ENCODE data around the gene CDCA4. TPM values are rescaled to one million over a fixed set of nuclear protein-coding genes. Genes with fewer than 3 reads are reported as not detected.
A peak's percentile ranks its signal among the peaks of the same experiment; 100 is the strongest.

Gene CDCA4
- total RNA-seq, 1 experiment from 2014 or later, result 57.7 TPM

DNA sequence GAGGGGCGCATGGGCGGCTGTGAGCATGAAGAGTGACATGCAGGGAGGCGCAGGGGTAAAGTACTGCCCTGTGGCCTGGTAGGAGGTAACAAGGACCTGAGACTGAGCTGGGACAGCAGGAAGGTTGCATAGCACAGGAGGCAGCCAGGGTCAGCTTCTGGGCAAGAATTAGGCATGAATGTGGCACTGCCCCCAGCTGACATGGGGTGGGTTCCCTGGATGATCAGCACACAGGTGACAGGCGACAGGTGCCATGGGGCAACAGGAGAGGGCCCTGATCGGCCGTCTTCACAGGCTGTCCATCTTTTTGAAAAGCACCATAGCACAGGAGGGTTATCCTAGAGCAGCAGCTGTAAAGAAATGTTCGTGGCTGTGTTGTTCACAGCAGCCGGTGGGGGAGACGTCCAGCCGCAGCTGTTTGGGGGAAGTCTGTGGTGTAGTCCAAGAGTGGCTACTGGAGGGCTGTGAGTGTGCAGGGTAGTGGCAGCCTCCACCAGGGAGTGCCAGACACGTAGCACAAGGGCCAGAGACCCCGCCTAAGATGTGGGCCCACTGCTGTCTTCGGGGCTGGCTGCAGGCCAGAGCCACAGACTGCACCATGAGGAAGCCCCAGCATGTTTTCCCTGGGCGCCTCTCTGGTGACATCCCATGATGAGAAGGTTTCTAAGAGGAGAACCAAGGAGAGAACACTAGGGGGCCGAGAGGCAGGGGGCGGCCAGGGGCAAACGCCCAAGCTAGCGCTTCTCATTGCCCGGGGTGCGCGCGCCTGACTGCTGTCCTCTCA lies 26.9 kb downstream of the CDCA4 start:
- no peaks in the 10 kb centered on the region for H3K4me1 Mint-ChIP-seq
- Histone ChIP-seq H3K14ac (ENCODE audit: insufficient read depth, low read length) (no peak overlapping the region), H3K23me2 (ENCODE audit: insufficient read length, low read depth, low read length, poor library complexity, severe bottlenecking) (no peaks in the 10 kb centered on the region), H3K56ac (ENCODE audit: insufficient read length, low read depth, low read length) (no peak overlapping the region), H3K23ac (ENCODE audit: insufficient read length, low read depth, low read length) (no peak overlapping the region), H2AK5ac (ENCODE audit: insufficient read length, low read length) (no peak overlapping the region), H3K9ac (ENCODE audit: extremely low read depth, insufficient read length, low read length) (no peak overlapping the region), H4K91ac (ENCODE audit: insufficient read length, low read depth, low read length) (no peak overlapping the region), H4K8ac (replicated peaks; ENCODE audit: insufficient read length, low read depth, low read length) (no peak overlapping the region), H2AFZ (ENCODE audit: low read length) (no peak overlapping the region), H3K4me1 (ENCODE audit: insufficient read depth, low read length) (no peaks in the 10 kb centered on the region), H4K5ac (ENCODE audit: insufficient read length, low read depth, low read length) (no peak overlapping the region), H4K20me1 (ENCODE audit: control insufficient read depth, insufficient read depth, insufficient read length) (no peaks in the 10 kb centered on the region), H3K18ac (ENCODE audit: insufficient read length, low read depth, low read length) (no peak overlapping the region), H2BK12ac (ENCODE audit: insufficient read length, low read depth, low read length) (no peak overlapping the region), H3K9me3 (ENCODE audit: control insufficient read depth, low read depth, low read length) (no peaks in the 10 kb centered on the region), H3K4me2 (ENCODE audit: insufficient read depth, insufficient read length, low read length) (no peak overlapping the region), H3K79me2 (ENCODE audit: insufficient read depth, low read length) (no peaks in the 10 kb centered on the region), H3K79me1 (ENCODE audit: insufficient read depth, low read depth, low read length, poor library complexity, severe bottlenecking) (no peaks in the 10 kb centered on the region), H3K27me3 (ENCODE audit: insufficient read depth, low read length) (no peaks in the 10 kb centered on the region), H2BK5ac (ENCODE audit: insufficient read length, low read length) (no peak overlapping the region), H2BK15ac (ENCODE audit: low read depth, low read length) (no peak overlapping the region), H3T11ph (ENCODE audit: low read length) (no peak overlapping the region), H3K27ac (ENCODE audit: insufficient read length, low read depth, low read length) (no peak overlapping the region), H2BK120ac (ENCODE audit: low read depth, low read length, poor library complexity, severe bottlenecking) (no peak overlapping the region), H3K4ac (ENCODE audit: low read depth, low read length) (no peak overlapping the region), H2BK20ac (ENCODE audit: low read depth, low read length, poor library complexity, severe bottlenecking) (no peak overlapping the region)
- peak overlapping the region in 2 of 3 experiments; percentile 36 to 80; a peak in 1 of 7 replicates for H3K27ac Mint-ChIP-seq
- H3K4me3 Mint-ChIP-seq, result no peak overlapping the region
- DNase-seq, result no peak
- WGBS (ENCODE audit: extremely low coverage, insufficient read length, low lambda C conversion rate), result no CpG with 5 or more reads among the region's 22 CpGs
- H3K9me3 Mint-ChIP-seq, result peaks cover 0 to 3% of the 10 kb centered on the region in 2 experiments; a peak in 2 of 5 replicates
- TF ChIP-seq, protein P1, sequence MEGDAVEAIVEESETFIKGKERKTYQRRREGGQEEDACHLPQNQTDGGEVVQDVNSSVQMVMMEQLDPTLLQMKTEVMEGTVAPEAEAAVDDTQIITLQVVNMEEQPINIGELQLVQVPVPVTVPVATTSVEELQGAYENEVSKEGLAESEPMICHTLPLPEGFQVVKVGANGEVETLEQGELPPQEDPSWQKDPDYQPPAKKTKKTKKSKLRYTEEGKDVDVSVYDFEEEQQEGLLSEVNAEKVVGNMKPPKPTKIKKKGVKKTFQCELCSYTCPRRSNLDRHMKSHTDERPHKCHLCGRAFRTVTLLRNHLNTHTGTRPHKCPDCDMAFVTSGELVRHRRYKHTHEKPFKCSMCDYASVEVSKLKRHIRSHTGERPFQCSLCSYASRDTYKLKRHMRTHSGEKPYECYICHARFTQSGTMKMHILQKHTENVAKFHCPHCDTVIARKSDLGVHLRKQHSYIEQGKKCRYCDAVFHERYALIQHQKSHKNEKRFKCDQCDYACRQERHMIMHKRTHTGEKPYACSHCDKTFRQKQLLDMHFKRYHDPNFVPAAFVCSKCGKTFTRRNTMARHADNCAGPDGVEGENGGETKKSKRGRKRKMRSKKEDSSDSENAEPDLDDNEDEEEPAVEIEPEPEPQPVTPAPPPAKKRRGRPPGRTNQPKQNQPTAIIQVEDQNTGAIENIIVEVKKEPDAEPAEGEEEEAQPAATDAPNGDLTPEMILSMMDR (conservative IDR thresholded peaks at IDR 0.05), result no peak; the same call in 2 of the 3 replicates
- peaks cover 4 to 16% (median 5%) of the 10 kb centered on the region in 3 experiments; a peak in 6 of 7 replicates for H3K36me3 Mint-ChIP-seq (ENCODE audit: insufficient read depth in 1 of 3, low read depth in 3 of 3)
- no peaks in the 10 kb centered on the region for H3K27me3 Mint-ChIP-seq (ENCODE audit: low read depth)
